Duodenal mucosa (tissue), 2 donors: ENCODE results near the gene RNF213.

Experiments used
- H3K27ac ChIP-seq: one replicate; pipeline ENCODE4 v1.7.0; 2013; ENCODE audit warnings: low read depth, low read length
- H3K27me3 ChIP-seq, 2 donors: one replicate each; pipeline ENCODE4 v1.7.0; 2013; ENCODE audit warnings: low read length in 2 of 2, control low read depth in 1 of 2; ENCODE audit not compliant: insufficient read depth in 2 of 2, control insufficient read depth in 1 of 2
- H3K36me3 ChIP-seq, 2 donors: one replicate each; pipeline ENCODE4 v1.7.0; 2013; ENCODE audit warnings: low read length in 2 of 2, control low read depth in 1 of 2; ENCODE audit not compliant: insufficient read depth in 2 of 2, control insufficient read depth in 1 of 2
- H3K4me1 ChIP-seq, 2 donors: one replicate each; pipeline ENCODE4 v1.7.0; 2013; ENCODE audit warnings: low read length in 2 of 2, control low read depth in 1 of 2; ENCODE audit not compliant: insufficient read depth in 2 of 2, control insufficient read depth in 1 of 2
- H3K4me3 ChIP-seq, 2 donors: one replicate each; pipeline ENCODE4 v1.7.0; 2013; ENCODE audit warnings: low read length in 2 of 2, low read depth in 1 of 2
- H3K9ac ChIP-seq, 2 donors: one replicate each; pipeline ENCODE4 v1.7.0; 2013; ENCODE audit warnings: low read length in 2 of 2, low read depth in 1 of 2
- H3K9me3 ChIP-seq, 2 donors: one replicate each; pipeline ENCODE4 v1.7.0; 2013; ENCODE audit warnings: low read length in 2 of 2, control low read depth in 1 of 2; ENCODE audit not compliant: control insufficient read depth in 1 of 2

RNF213 gene

DNA sequence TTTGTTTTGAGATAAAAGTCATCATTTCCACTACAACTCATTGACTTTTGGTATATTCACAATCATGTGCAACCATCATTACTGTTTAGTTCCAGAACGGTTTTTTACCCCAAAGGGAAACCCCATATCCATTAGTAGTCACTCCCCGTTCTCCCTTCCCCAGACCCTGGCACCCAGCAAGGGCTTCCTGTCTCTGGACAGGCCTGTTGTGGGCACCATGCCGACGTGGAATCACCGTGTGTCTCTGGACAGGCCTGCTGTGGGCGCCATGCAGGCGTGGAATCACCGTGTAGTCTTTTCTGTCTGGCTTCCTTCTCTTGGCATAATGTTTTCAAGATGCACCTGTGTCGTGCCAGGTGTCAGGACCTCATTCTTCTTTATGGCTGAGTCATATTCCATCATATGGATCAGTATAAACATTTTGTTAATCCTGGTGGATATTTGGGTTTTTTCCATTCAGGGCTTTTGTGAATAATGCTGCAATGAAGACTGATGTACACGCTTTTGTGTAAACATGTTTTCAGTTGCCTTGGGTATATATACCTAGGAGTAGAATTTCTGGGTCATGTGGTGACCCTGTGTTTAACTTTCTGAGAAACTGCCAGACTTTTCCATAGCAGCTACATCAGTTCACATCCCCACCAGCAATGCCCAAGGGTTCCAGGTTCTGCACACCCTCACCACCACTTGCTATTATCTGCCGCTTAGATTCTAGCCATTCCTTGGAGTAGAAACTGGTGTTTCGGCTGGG lies 173.4 kb downstream of the RNF213 start:
- Histone ChIP-seq H3K27ac (no peak overlapping the region), H3K27me3 (no peaks in the 10 kb centered on the region), H3K9ac (no peak overlapping the region), H3K4me1 (no peaks in the 10 kb centered on the region), H3K4me3 (no peak overlapping the region), H3K36me3 (no peaks in the 10 kb centered on the region), H3K9me3 (no peaks in the 10 kb centered on the region)

GRCh38 chr17:80437532-80437931 lies 176.9 kb downstream of the RNF213 start:
- Histone ChIP-seq H3K9me3 (no peaks in the 10 kb centered on the region), H3K9ac (no peak overlapping the region), H3K27me3 (no peaks in the 10 kb centered on the region), H3K4me3 (no peak overlapping the region), H3K27ac (no peak overlapping the region), H3K36me3 (no peaks in the 10 kb centered on the region), H3K4me1 (no peaks in the 10 kb centered on the region)

DNA sequence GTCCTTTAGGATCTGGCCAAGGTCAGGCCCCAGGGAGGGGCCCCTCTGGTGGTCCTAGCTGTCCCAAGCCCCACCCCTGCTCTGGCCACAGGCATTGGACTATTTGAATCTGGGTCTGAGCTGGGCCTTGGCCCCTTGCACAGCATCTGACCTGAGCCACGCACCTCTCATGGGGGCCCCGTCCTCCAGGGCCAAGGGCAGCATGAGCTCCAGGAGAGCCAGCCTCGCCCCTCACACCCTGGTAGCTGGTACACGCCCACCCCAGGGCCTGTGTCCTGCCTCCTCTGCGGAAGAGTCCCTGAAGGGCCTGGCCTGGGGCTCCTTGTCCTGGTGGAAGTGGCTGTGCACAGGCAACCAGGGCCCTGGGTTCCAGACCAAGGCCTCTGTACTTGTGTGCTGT lies 178.2 kb downstream of the RNF213 start:
- Histone ChIP-seq H3K4me3 (no peak overlapping the region), H3K27me3 (no peaks in the 10 kb centered on the region), H3K36me3 (no peaks in the 10 kb centered on the region), H3K9me3 (no peaks in the 10 kb centered on the region), H3K9ac (no peak overlapping the region), H3K27ac (no peak overlapping the region), H3K4me1 (no peaks in the 10 kb centered on the region)

DNA sequence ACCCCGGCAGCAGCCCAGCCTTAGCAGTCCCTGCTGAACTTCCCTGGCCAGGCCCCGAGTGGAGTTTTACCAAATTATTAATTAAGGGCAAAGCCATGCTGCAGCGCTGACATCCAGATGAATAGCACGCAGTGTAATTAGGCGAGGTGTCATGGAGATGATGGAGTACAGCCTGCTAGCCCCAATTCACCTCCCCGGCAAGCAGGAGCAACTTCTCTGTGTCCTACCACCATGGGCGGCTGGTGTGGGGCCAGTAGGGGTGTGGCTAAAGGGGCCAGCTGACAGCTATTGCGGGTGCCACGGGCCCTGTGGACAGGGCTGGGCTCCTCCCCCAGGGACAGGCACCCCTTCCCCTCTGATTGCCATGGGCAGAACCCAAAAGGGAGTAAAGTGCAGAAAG lies 178.8 kb downstream of the RNF213 start:
- H3K27ac ChIP-seq: no peak overlapping the region
- no peaks in the 10 kb centered on the region for H3K4me1 ChIP-seq
- H3K36me3 ChIP-seq: no peaks in the 10 kb centered on the region
- H3K4me3 ChIP-seq: no peak overlapping the region
- H3K9me3 ChIP-seq: no peaks in the 10 kb centered on the region
- H3K9ac ChIP-seq: no peak overlapping the region
- no peaks in the 10 kb centered on the region for H3K27me3 ChIP-seq

- Histone ChIP-seq H3K9ac (no peak overlapping the region), H3K27me3 (no peaks in the 10 kb centered on the region), H3K27ac (no peak overlapping the region), H3K4me3 (no peak overlapping the region), H3K36me3 (no peaks in the 10 kb centered on the region), H3K9me3 (no peaks in the 10 kb centered on the region), H3K4me1 (no peaks in the 10 kb centered on the region)
Observed at GRCh38 chr17:80441133-80441578, 180.5 kb downstream of the RNF213 start.

DNA sequence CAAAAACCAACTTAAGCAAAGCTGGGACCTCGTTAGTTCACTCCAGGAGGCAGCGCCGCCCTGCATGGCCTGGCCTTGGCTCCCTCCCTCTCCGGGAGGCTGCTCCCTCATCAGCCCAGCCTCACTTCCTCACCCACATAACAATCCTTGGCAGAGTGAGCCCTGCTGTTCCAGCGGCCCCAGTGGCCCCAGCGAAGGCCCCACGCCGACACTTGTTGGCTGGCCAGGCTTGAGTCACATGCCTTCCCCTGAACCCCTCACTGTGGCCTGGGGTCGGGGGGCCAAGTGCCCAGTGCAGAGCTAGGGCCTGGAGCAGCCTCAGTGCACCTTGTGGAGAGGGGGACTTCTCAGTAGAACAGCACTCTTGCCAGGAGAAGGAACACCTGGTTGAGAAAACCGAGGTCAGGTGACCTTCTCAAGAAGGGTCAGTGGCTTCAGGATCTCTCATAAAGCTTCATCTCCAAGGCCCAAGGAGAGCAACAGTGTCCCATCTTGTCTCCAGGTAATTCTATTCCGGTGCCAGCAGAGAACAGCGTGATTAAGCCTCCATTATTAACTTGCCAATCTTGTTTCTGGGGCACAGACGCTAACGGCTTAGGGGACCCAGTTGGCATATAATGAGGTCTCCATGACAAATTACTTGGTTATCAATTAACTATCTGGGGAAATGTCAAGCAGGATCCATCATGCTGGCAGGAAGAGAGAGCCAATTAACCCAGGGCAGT lies 181.1 kb downstream of the RNF213 start:
- H3K36me3 ChIP-seq: no peaks in the 10 kb centered on the region
- H3K9me3 ChIP-seq: no peaks in the 10 kb centered on the region
- H3K4me1 ChIP-seq: no peaks in the 10 kb centered on the region
- H3K27ac ChIP-seq: no peak overlapping the region
- H3K4me3 ChIP-seq: no peak overlapping the region
- H3K9ac ChIP-seq: no peak overlapping the region
- H3K27me3 ChIP-seq: no peaks in the 10 kb centered on the region

DNA sequence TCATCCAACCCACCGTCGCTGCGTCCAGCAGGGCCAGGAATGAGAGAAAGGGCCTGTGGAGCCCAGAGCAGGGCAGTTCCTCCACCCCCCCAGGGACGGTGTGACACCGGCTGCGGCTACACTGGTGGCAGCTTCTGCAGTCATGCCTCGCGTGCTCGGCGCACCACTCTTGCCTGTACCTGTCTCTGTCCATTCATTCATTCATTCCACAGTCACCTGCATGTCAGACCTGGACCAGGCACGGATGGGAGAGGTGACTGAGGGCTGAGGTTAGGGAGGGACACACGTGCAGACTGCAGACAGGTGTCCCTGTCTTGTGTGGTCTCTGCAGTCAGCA lies 181.6 kb downstream of the RNF213 start:
- Histone ChIP-seq H3K27me3 (no peaks in the 10 kb centered on the region), H3K9ac (no peak overlapping the region), H3K9me3 (no peaks in the 10 kb centered on the region), H3K36me3 (no peaks in the 10 kb centered on the region), H3K27ac (no peak overlapping the region), H3K4me3 (no peak overlapping the region), H3K4me1 (no peaks in the 10 kb centered on the region)

- H3K9me3 ChIP-seq: no peaks in the 10 kb centered on the region
- no peak overlapping the region for H3K9ac ChIP-seq
- no peaks in the 10 kb centered on the region for H3K4me1 ChIP-seq
- H3K4me3 ChIP-seq: no peak overlapping the region
- no peaks in the 10 kb centered on the region for H3K27me3 ChIP-seq
- H3K36me3 ChIP-seq: no peaks in the 10 kb centered on the region
- no peak overlapping the region for H3K27ac ChIP-seq
Observed at GRCh38 chr17:80442764-80443163, 182.1 kb downstream of the RNF213 start.

GRCh38 chr17:80443498-80443897 lies 182.8 kb downstream of the RNF213 start:
- Histone ChIP-seq H3K27me3 (no peaks in the 10 kb centered on the region), H3K27ac (no peak overlapping the region), H3K9ac (no peak overlapping the region), H3K4me3 (no peak overlapping the region), H3K9me3 (no peaks in the 10 kb centered on the region), H3K36me3 (no peaks in the 10 kb centered on the region), H3K4me1 (no peaks in the 10 kb centered on the region)

GRCh38 chr17:80443916-80444643 lies 183.4 kb downstream of the RNF213 start:
- Histone ChIP-seq H3K36me3 (no peaks in the 10 kb centered on the region), H3K9ac (no peak overlapping the region), H3K27ac (no peak overlapping the region), H3K4me3 (no peak overlapping the region), H3K27me3 (no peaks in the 10 kb centered on the region), H3K4me1 (no peaks in the 10 kb centered on the region), H3K9me3 (no peaks in the 10 kb centered on the region)
